Measurements from ENCODE around the gene FST.

Gene FST

DNA sequence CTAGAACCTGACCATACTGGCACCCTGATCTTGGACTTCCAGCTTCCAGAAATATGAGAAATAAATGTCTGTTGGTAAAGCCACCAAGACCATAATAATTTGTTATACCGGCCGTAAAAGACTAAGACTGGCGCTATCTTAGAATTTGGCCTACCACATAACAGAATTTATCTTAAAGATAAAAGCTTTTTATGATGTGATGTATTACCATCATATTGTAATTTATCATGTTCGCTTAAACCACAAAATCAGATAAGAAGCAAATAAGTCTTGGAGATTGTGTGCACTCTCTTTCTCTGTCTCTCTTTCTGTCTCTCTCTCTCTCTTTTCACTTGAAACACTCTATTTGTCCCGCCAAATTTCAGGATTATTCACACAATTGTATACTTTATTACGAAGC, 35.6 kb downstream of the FST start:
- TF ChIP-seq, protein P1, sequence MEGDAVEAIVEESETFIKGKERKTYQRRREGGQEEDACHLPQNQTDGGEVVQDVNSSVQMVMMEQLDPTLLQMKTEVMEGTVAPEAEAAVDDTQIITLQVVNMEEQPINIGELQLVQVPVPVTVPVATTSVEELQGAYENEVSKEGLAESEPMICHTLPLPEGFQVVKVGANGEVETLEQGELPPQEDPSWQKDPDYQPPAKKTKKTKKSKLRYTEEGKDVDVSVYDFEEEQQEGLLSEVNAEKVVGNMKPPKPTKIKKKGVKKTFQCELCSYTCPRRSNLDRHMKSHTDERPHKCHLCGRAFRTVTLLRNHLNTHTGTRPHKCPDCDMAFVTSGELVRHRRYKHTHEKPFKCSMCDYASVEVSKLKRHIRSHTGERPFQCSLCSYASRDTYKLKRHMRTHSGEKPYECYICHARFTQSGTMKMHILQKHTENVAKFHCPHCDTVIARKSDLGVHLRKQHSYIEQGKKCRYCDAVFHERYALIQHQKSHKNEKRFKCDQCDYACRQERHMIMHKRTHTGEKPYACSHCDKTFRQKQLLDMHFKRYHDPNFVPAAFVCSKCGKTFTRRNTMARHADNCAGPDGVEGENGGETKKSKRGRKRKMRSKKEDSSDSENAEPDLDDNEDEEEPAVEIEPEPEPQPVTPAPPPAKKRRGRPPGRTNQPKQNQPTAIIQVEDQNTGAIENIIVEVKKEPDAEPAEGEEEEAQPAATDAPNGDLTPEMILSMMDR (conservative IDR thresholded peaks at IDR 0.05; ENCODE audit: low read depth, low read length) = no peak
- no peak for DNase-seq (ENCODE audit: low read depth)
- H3K4me3 ChIP-seq (ENCODE audit: low read depth, low read length) = no peak overlapping the region

DNA sequence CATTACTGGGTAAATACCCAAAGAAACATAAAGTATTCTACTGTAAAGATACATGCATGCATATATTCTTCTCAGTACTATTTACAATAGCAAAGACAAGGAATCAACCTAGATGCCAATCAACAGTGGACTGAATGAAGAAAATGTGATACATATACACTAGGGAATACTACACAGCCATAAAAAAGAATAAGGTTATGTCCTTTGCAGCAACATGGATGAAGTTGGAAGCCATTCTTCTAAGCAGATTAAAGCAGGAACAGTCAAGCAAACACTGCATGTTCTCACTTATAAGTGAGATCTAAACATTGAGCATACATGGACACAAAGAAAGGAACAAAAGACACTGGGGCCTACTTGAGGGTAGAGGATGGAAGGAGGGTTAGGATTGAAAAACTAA, 40.4 kb downstream of the FST start:
- TF ChIP-seq, protein P1 (conservative IDR thresholded peaks at IDR 0.05; ENCODE audit: low read depth, low read length) = no peak
- DNase-seq (ENCODE audit: low read depth) = no peak

More for the DNA sequence above, 40.4 kb downstream of the FST start:
- H3K4me3 ChIP-seq (ENCODE audit: low read depth, low read length) = no peak overlapping the region
